CD4-positive, alpha-beta T cell treated with Interleukin-15 for 1 hour (primary cell): ENCODE measurements around the gene VPS26B.
A peak's percentile ranks its signal among the peaks of the same experiment; 100 is the strongest.
"Not testable (repeated sequence)": the region's sequence is repeated elsewhere in the genome, so short reads cannot be mapped to it uniquely, and the experiment has no call there.

Experiments
- DNase-seq: peaks from one replicate; pipeline ENCODE4 v3.0.0-alpha.2; 2020

The VPS26B gene

DNA sequence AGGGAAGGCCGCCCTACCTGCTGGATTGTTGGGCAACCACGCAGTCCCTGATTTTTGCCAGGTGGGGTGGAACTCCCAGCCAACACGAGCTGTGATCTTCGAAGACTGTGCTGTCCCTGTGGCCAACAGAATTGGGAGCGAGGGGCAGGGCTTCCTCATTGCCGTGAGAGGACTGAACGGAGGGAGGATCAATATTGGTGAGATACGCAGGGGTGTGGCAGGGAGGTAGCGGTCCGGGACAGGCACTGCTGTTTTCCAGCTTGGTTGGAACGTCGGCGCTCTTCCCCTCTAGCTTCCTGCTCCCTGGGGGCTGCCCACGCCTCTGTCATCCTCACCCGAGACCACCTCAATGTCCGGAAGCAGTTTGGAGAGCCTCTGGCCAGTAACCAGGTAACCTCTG, 36.5 kb downstream of the VPS26B start:
- DNase-seq = no peak

DNA sequence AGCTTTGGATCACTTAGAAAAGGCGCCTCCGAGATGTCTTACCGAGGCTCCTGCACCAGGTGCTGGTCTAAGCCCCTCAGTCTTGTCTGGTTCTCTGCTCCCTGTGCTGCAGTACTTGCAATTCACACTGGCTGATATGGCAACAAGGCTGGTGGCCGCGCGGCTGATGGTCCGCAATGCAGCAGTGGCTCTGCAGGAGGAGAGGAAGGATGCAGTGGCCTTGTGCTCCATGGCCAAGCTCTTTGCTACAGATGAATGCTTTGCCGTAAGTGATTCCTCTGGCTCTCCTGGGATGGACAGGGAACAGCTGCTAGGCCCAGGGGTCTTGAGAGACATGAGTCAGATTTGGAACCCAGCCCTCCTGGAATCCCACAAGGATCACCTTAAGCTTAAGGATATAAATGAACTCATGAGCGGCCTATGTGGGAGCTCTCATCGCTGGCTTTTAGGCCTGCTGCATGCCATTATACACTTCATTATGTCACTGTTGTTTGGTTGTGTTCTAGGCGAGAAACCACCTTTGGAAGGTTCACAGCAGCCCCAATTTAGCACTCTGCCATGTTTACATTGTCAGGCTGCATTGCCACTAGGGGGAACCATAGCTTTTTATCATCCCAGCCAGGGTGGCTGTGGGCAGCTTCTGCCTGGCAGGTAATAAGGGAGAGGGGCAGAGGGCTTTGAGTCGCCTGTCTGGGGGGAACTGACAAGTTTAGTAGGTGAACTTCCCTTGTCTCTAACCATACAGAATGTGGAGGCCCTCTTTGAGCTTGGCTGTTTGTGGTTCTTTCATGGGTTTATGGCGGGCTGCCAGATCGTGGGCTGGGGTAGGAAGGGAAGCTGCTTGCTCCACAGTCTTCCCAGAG, 37.4 kb downstream of the VPS26B start:
- DNase-seq = no peak

DNA sequence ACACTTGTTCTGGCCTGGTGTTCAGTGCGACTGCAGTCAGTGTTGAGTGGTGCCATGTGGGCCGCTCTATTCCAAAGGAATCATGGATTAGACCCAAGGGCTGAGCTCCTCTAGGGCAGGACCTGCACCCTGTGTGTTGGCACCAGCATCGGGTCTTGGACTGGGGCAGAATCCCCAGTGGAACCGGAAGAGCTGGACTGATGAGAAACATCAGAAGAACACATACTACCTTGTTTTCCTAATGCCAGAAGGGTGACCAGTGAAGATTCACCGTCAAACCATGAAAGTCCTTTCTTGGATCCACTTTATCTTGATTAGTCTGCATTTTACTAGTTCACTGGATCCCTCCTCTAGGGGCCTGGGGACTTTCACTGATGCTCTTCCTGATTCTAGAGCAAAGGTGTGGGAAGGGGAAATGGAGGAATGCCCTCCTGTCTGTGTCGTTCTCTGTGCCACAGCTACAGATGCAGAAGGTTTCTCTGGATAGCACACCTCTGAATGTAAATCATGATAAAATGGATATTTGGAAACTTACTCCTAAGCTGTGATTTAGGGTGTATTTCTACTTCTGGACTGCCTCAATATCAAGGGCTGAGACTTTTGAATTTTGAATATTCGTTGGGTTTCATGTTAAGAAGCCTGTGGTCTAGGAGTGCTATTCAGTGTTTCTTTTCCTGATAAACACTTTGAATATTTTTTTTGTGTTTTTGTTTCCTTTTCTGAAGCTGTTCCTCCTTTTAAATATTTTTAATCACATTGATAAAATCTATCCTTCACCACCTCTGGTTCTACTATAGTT, 40.7 kb downstream of the VPS26B start:
- no peak for DNase-seq

DNA sequence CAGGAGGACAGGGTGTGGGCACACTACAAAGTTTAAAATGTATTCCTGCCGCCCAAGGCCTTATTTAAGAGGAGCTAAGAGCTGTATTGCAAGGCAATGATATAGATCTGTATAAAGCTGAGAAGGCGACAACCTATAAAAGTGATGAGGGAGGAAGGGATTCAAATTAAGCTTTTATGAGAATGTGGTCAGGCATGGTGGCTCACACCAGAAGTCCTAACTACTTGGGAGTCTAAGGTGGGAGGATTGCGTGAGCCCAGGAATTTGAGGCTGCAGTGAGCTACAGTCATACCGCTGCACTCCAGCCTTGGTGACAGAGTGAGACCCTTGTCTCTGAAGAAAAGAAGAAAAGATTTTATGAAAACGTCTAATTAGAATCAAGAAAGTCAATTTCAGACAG, 42.0 kb downstream of the VPS26B start:
- no peak for DNase-seq

DNA sequence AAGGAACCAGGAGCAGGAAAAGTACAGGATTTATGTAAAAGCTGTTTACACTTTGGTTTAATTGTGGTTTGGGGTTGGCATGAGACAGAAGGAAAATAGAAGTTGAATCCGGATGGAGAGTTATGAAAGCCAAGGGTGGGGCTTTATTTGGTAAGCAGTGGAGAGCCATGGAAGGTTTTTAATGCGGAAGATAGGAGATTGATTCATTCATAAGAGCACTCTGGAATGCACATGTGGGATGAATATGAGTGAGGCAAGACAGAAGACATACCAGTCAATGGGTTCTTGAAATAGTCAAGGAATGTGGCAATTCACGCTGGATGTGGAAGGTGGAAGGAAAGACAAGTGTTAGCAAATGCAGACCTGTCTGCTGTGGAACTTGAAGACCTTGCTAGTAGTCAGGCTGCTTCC, 42.4 kb downstream of the VPS26B start:
- no peak for DNase-seq

DNA sequence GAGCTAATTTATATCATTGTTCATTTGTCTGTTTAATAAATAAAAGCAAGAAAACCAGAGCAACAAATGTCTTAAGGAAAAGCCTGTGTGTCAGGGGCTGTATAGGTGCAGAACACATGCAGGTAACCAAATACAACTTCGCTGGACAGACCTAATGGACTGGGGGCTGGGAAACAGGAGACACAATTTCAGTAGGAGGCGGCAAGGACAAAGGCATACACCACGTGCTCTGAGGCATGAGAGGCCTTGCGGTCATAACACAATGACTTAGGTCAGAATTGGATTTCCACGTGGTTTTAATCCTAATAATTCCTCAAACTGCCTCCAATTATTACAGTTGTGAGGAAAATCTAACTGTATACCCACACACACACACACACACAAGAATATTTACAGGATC, 43.0 kb downstream of the VPS26B start:
- DNase-seq = no peak

DNA sequence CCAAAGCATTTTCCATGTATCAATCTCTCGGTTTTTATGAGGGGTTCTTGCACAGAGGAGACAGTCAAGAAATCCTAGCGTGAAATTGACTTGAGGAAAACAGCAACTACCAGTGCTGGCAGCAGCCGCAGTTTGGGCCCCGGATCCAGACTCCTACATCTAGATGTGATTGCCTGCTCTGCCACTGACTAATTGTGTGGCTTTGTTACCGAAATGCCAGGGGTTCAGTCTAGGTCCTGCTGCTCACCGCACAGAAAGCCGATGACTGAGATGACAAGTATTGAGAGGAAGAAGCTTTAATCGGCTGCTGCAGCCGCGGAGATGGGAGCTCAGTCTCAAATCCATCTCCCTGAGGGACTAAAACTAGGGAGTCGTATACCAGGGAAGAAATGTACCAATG, 43.5 kb downstream of the VPS26B start:
- DNase-seq = no peak

DNA sequence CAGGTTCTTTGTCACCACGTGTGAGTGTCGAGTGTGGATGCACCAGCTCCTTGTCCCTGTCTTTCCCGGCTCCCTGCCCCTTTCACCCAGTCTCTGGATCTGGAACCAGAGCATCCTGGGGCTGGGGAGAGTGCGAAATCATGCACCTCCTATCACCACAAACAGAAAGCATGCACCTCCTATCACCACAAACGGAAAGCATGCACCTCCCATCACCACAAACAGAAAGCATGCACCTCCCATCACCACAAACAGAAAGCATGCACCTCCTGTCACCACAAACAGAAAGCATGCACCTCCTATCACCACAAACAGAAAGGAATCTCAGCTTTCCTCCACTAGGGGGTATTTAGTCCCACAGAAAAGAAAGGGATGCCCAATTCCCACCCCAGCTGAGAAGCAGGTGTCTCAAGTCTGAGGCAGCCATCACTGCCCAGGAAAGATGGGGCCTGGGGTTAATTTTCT, 45.8 kb downstream of the VPS26B start:
- no peak for DNase-seq

DNA sequence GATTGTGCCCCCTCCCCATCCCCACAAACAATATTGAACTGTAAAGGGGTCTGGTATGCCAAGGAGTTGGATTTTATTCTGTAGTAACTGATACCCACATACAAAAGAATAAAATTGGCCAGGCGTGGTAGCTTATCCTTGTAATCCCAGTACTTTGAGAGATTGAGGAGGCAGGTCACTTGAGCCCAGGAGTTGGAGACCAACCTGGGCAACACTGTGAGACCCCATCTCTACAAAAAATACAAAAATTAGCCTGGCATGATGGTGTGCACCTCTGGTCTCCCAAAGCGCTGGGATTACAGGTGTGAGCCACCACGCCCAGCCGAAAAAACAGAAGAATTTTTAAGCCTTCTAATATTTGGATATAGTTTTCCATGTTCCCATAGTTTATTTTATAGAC, 47.5 kb downstream of the VPS26B start:
- no peak for DNase-seq

DNA sequence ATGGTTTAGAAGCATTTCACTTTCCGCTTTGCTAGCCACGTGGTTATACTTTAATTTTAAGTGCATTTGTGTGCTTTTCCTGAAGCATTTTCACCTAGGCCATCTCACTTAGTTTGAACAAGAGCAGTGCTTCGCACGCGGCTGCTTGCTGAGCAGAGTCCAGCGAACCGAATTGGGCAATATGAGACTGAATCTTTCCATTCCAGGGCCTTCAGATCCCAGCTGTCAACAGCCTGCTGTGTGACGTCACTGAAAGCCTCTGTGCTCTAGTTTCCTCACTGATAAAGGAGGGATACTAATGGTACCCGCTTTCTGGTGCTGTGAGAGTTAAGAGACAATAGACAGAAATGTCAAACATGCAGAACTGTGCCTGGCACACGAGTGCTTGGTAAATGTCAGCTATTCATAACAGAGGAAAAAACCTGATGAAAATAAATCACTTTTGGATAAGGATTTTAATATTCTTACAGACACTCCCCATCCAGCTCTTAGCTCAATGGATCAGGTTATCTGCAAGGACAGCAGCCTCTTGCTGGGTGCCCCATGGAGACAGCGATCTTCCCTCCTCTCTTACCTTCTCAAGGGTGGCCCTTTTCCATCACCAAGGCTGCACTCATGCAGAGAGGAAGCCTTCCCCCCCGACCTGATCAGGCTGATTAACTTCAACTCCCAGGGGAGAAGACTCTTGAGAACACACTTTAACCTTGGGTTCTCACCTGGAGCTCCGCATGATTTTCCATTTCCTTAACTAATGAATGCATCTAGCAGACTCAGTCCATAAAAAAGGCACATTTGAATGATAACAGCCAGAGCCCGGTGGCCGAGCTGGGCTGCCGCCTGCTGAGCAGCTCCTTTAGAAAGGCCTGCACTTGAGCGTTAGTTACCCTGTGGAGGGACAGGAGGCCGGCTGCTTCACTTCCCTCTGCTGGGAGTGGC, 48.2 kb downstream of the VPS26B start:
- no peak for DNase-seq

DNA sequence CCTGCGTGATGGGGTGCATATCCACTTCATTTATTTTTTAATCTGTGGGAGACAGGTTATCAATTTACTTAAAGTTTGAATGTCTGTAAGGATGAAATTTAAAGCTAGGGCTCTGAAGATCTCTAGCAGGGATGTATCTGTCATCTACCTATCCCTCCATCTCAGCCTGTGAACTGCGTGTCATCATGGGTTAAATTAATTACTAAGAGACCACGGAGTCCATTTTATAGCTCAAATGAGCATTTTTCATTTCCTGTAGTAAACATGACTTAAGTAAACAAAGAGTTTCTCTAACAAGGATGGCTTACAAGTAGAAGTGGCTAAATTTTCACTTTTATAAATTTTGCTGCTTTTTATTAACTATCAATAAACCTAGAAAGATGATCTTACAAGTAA, 48.8 kb downstream of the VPS26B start:
- DNase-seq = no peak

DNA sequence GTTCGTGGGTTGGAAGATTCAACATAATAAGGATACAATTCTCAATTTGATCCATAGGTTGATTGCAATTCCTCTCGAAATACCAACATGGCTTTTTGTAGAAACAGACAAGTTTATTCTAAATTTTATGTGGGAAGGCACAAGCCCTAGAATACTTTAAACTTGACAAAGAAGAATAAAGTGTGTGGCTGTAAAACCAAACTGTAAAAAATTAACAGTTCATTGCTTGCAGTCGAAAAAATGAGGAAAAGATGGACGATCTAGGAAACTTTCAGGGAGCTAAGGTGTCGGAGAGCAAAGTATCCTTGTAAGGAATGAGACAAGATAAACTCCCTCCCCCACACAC, 50.7 kb downstream of the VPS26B start:
- no peak for DNase-seq

DNA sequence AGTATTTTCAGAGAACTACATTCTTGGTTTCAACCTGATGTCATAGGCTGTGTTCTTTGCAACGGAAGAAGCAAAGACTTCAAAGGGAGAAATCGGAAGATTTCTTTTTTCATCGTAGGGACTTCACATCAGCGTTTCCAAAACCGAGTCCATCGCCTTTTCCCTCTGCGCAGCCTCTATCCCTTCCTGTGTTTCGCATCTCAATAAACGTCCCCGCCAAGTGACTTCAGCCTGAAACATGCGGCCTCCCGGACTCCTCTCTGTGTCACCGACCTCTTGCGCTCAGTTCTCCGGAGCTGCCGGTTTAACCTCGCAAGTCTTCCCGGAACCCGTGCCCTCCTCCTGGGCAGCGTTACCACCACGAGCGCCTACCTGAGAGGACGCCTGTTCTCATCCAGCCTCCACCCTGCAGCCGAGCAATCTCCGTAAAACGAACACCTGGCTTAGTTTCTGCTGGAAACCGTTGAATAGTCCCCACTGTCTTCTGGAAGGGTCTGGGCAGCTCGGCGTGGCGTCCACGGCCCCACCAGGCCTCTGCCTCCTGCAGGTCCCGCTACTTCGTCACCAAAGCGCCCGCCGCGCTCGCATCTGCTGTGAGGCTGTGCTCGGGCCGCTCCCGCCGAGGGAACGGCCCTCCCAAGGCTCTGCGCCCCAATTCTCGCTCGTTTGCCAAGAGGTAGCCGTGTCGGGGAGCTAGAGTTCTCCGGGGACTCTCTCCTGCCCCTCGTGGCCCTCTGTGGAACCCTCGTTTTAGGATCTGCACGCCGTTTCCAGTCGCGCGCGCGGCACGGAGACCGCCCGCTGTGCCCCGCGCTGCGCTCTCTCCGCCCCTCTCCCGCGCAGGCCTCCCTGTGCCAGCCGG, 51.3 kb downstream of the VPS26B start, which contains the start of gene GLB1L3:
Gene GLB1L3 (plus strand): TSS at position 846 of the 862 bp plus-strand sequence. CDS start 362 bp downstream, outside the sequence.
- peak; percentile 71 for DNase-seq

DNA sequence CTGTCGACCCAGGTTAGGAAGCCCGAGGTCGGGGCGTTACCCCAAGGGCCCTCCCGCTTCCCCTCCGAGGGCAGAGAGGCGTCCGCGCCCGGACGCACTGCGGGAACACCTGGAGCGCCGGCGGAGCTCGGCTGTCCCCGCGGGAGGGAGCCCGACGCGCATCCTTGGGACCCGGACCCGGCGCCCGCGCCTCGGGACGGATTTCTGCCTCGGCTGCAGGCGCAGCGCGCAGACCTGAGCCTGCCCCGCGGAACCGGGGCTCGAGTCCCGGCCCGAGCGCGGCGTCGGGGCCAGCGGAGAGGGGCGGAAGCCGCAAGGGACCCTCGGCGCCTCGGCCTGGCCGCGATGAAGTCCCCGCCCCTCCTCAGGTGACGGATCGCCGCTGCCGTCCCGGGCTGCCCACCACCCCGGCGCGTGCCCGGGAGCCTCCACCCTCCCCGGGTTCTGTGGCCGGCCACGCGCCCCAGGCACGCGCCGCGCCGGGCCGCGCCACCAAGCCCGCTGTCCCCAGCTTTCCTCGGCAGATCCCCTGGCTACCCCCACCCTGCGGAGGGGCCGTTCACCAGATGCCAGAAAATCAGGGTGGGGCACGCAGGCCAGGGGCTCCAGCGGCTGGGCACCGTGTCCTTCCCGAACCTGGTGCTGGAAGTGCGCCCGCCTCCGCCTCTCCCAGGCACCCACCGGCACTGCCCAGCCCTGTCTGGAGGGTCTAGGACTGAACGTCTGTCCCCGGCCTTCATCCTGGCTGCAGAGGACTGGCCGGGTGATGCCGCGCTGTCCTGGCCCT, 52.1 kb downstream of the VPS26B start:
- no peak for DNase-seq

DNA sequence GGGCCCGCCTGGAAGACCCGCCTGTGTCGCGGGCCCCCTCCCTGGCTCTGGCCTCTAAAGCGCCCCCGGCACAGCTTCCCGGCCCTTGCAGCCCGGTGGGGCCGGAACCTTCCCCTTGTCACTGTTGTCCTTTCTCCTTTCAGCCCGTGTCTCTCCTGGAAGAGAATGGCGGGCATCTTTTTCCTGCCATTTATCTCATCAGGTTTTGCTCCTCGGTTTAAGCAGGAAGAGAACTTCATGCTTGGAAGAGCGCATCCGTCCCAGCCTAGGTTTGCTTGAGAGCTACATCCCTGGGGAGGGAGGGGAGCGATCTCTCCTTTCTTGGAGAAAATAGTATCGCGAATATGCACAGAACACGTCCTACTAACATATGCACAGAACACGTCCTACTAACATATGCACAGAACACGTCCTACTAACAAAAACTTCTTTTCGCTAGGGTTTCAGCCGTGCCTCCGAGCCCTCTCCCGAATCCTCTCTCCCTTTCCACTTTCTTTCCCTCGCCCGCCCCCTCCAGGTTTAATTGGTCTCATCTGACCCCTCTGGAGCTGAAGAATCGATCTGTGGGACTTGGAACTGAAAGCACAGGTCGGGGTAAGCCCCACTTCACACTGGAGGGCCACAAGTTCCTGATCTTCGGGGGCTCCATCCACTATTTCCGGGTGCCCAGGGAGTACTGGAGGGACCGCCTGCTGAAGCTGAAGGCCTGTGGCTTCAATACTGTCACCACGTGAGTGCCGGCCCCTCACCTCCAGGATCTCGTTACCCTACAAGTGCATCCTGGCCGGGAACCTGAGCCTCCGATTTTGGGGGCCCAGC, 52.9 kb downstream of the VPS26B start:
- DNase-seq = no peak

DNA sequence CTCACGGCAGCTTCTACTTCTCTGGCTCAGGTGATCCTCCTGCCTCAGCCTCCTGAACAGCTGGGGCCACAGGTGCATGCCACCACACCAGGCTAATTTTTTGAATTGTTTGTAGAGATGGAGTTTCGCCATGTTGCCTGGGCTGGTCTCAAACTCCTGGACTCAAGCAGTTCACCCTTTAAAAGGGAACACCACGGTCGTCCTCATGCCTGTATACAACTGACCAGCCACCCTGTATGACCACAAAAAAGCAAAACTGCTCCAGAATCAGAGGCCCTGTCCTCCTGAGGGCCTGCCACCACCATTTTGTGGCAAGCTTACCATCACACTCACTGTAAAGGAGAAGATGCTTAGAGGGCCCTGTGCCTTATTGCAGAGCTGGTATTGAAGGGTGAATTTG, 53.9 kb downstream of the VPS26B start:
- no peak for DNase-seq

DNA sequence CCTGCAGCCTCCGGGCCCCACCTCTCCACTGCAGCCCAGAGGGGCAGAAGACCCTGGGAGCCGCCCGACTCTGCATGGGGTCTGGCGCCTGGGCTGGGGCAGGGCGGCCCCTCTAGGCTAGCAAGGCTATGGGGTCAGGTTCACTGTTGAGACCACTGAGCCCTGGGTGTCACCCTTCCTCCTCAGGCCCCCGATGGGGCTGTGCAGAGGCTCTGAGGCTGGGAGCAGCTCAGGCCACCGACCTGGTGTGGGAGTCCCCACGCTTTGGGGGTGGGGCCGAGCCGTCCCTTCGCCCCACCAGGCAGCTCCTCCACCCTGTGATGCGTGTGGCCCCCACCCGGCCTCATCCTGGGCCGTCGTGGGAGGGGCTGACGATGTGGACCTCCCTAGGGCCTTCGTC, 57.2 kb downstream of the VPS26B start:
- not testable (repeated sequence) for DNase-seq

DNA sequence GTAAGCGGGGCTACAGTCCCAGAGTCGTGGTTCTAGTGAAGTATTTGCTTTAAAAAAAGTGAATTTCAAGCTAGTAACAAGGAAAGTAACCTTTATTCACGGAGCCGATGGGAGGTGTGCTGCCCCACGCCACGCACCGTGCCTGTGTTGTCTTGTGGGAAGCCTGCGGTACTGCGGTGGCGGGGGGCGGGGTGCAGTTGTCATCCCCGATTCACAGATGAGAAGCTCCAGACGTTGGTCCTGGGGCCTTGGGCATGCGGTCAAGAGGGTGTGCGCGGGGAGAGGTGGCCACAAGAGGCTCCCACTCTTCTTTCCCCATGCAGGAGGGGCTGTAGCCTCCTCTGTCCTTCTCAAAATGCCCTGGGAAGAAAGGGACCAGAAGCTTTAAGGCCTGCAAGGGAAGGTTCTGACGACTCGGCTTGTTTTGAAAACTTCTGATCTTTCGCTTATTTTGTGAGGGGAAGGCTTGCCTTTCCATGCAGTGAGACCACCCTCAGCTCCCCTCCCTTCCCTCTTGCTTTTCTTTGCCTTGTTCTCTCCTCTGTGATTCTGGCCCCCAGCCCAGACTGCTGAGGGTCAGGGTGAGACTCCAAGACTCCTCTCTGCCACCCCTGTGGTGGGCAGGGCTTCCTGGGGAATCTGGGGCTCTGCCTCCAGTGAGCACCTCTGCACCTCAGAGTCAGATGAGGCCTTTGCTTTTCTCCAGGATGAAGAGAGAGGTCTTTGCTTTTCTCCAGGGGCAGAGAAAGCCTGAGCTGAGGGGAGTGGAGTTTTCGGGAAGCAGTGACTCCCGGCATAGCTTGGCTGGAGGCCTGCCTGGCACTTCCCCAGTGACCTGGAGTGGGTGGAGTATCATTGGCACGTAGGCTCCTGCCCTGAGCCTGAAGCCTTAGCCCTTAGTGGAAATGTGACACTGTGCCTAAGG, 57.9 kb downstream of the VPS26B start:
- no peak for DNase-seq
